Kidney (tissue), 14 donors: Measurements from ENCODE around the gene RIN3. TPM values are rescaled to one million over a fixed set of nuclear protein-coding genes. Genes with fewer than 3 reads are reported as not detected.

Source experiments
- DNase-seq, 5 donors: peaks; one replicate each; pipeline ENCODE4 v3.0.0-alpha.2; 2013 to 2020
- FAIRE-seq: peaks from 2 replicates; lab custom pipeline; 2012; peaks lifted over from hg19 to GRCh38; lab: Jason Lieb, UNC
- H3K27ac ChIP-seq, 2 donors: one replicate each; pipeline ENCODE4 v1.7.0; 2013; ENCODE audit warnings: low read depth in 2 of 2, low read length in 2 of 2, inconsistent platforms in 1 of 2
- H3K27me3 ChIP-seq: one replicate; pipeline ENCODE4 v1.7.1; 2013; ENCODE audit warnings: low read length, inconsistent platforms; ENCODE audit not compliant: control insufficient read depth, insufficient read depth
- H3K36me3 ChIP-seq, 3 donors: one replicate each; pipeline versions ENCODE4 v1.7.0 to v1.7.1; 2013; ENCODE audit warnings: low read length in 3 of 3, control low read depth in 1 of 3, inconsistent platforms in 1 of 3; ENCODE audit not compliant: insufficient read depth in 3 of 3, control insufficient read depth in 2 of 3
- H3K4me1 ChIP-seq, 3 donors: one replicate each; pipeline versions ENCODE4 v1.7.0 to v1.7.1; 2013; ENCODE audit warnings: low read length in 3 of 3, inconsistent platforms in 1 of 3, low read depth in 1 of 3; ENCODE audit not compliant: control insufficient read depth in 2 of 3, insufficient read depth in 2 of 3
- H3K4me3 ChIP-seq, 3 donors: one replicate each; pipeline versions ENCODE4 v1.7.0 to v1.8.1; 2013; ENCODE audit warnings: low read length in 3 of 3, control low read depth in 1 of 3, inconsistent platforms in 1 of 3
- H3K9ac ChIP-seq, 3 donors: one replicate each; pipeline versions ENCODE4 v1.7.0 to v1.7.1; 2013; ENCODE audit warnings: low read length in 3 of 3, control low read depth in 1 of 3, inconsistent platforms in 1 of 3
- H3K9me3 ChIP-seq, 3 donors: one replicate each; pipeline versions ENCODE4 v1.7.0 to v1.7.1; 2013; ENCODE audit warnings: low read length in 3 of 3, control low read depth in 1 of 3, inconsistent platforms in 1 of 3; ENCODE audit not compliant: control insufficient read depth in 2 of 3, insufficient read depth in 1 of 3
- CTCF ChIP-seq: IDR thresholded peaks from 3 replicates; pipeline ENCODE4 v1.5.1; 2012; ENCODE audit warnings: mild to moderate bottlenecking, moderate library complexity, borderline replicate concordance; ENCODE audit not compliant: insufficient read depth; ENCODE audit errors: extremely low read depth
- intact Hi-C: fragments of 100-400 bp; cut with DNase I; formaldehyde crosslinking; loops from one replicate; pipeline ENCODE4 v1.11.1; 2022
- polyA plus RNA-seq: library from polyadenylated mRNA; stranded (reverse); fragments of 350-450 nt; fragmentation: Illumina TruSeq; extraction: RNeasy Lipid Tissue Mini Kit (QIAGEN cat#74804); gene quantifications from one replicate; pipeline ENCODE4 v1.2.3, GENCODE V29; 2014; ENCODE audit warnings: low read depth, low replicate concordance; ENCODE audit not compliant: insufficient read depth
- total RNA-seq: library from RNA; stranded (reverse); fragmentation: NEBNext Ultra II Directional; extraction: Animal tissue kit (Norgen Biotek cat#: 25700); gene quantifications from one replicate; pipeline ENCODE4 v1.2.1, GENCODE V29; 2021
- donor health status: control.
- donor health status: control.
- donor health status: control.
- donor health status: control.
- donor health status: control.
- donor health status: DM: yes; HTN: yes; CAD: no.
- donor health status: Normal renal cell carcinoma (clear cell type).

RIN3 gene
- total and polyA plus RNA-seq, 2 donors from 2014 or later = 7.1 to 30.4 TPM

- no peak overlapping the region for H3K27ac ChIP-seq
- H3K4me3 ChIP-seq = no peak overlapping the region
- no peak for TF ChIP-seq CTCF
- intact Hi-C loops = no loop called here
- H3K36me3 ChIP-seq = no peaks in the 10 kb centered on the region
- no peaks in the 10 kb centered on the region for H3K9me3 ChIP-seq
- peak in 1 of 5 donors; percentile 7 for DNase-seq
- peaks cover 0 to 6% (median 0%) of the 10 kb centered on the region in 3 donors for H3K4me1 ChIP-seq
- FAIRE-seq = no peak
- no peaks in the 10 kb centered on the region for H3K27me3 ChIP-seq
- H3K9ac ChIP-seq = no peak overlapping the region
These were observed 147.0 kb downstream of the RIN3 start for GRCh38 chr14:92660571-92660970.

- Histone ChIP-seq H3K36me3 (no peaks in the 10 kb centered on the region), H3K9ac (no peak overlapping the region), H3K9me3 (no peaks in the 10 kb centered on the region), H3K27ac (no peak overlapping the region), H3K27me3 (no peaks in the 10 kb centered on the region), H3K4me3 (no peak overlapping the region), H3K4me1 (peaks cover 0 to 6% (median 0%) of the 10 kb centered on the region in 3 donors)
- TF ChIP-seq CTCF = no peak
- intact Hi-C loops = no loop called here
- FAIRE-seq (no peak), DNase-seq (no peak)
These were observed 149.5 kb downstream of the RIN3 start for GRCh38 chr14:92663049-92663448.

- no peak overlapping the region for H3K4me3 ChIP-seq
- intact Hi-C loops = no loop called here
- no peak overlapping the region for H3K9ac ChIP-seq
- no peak for FAIRE-seq
- no peaks in the 10 kb centered on the region for H3K4me1 ChIP-seq
- no peak for TF ChIP-seq CTCF
- no peaks in the 10 kb centered on the region for H3K36me3 ChIP-seq
- H3K27me3 ChIP-seq = no peaks in the 10 kb centered on the region
- DNase-seq = no peak
- peak overlapping the region in 1 of 2 donors; percentile 37 for H3K27ac ChIP-seq
- no peaks in the 10 kb centered on the region for H3K9me3 ChIP-seq
These were observed 152.1 kb downstream of the RIN3 start for GRCh38 chr14:92665661-92666110.

DNA sequence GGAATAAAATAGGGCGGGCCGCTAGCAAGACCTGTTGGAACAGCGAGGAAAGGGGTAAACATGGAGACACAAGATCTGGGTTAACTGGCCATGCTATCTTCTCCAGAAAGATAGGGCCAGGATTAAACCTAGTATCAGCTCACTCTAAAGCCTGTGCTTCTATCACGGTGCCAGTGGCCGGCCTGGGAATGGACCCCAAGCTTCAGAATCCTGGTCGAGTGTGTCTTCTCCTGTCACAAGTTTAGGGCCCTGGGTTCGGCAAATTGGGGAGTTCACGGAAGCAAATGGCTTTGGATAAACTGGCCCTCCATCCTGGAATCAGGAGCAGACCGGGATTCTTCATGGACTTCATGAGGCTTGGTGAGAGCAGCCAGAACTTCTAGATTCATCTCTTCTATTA is 152.7 kb downstream of the RIN3 start:
- no peaks in the 10 kb centered on the region for H3K4me1 ChIP-seq
- no peak overlapping the region for H3K27ac ChIP-seq
- no peaks in the 10 kb centered on the region for H3K36me3 ChIP-seq
- H3K4me3 ChIP-seq = no peak overlapping the region
- TF ChIP-seq CTCF = no peak
- no peaks in the 10 kb centered on the region for H3K27me3 ChIP-seq
- DNase-seq (no peak), FAIRE-seq (no peak)
- H3K9me3 ChIP-seq = no peaks in the 10 kb centered on the region
- H3K9ac ChIP-seq = no peak overlapping the region
- intact Hi-C loops = no loop called here
